ENCODE data around the gene HIRA. TPM values are rescaled to one million over a fixed set of nuclear protein-coding genes. Genes with fewer than 3 reads are reported as not detected.

The HIRA gene
- polyA plus RNA-seq, 1 donor from 2014 or later, result 38.1 TPM

DNA sequence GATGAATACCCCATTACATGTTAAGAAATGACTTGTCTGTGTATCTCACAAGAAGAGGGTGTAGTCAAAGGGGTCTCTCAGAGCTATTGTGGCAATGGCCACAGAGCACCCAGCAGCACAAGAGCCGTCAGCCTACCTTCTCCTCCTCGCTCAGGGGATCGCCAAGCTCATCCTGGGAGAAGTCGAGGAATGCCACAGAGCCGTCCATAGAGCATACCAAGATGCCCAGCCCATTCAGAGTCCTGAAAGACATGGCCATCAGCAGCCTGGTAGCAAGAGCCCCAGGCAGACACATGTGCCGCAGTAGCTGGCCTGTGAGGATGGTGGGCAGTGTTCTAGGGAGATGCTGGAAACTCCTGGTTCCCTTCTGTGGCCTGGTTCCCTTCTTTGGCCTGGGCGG is 44.0 kb downstream of the HIRA start:
- Histone ChIP-seq H3K79me2 (replicated peaks; ENCODE audit: insufficient read depth, low read length) (no peaks in the 10 kb centered on the region), H3K9me2 (ENCODE audit: insufficient read depth, low read length) (no peaks in the 10 kb centered on the region), H3K9ac (ENCODE audit: low read length) (no peak overlapping the region), H3F3A (ENCODE audit: insufficient read depth, low read length, poor library complexity, severe bottlenecking) (no peaks in the 10 kb centered on the region), H3K27me3 (ENCODE audit: insufficient read depth, low read depth, low read length) (no peaks in the 10 kb centered on the region), H2AFZ (ENCODE audit: low read depth, low read length) (no peak overlapping the region), H3K36me3 (ENCODE audit: insufficient read depth, low read length) (peaks cover 29% of the 10 kb centered on the region), H3K9me3 (ENCODE audit: low read length) (no peaks in the 10 kb centered on the region), H3K4me3 (ENCODE audit: low read length) (no peak overlapping the region), H3K27ac (ENCODE audit: low read length) (no peak overlapping the region), H4K20me1 (ENCODE audit: insufficient read depth) (no peaks in the 10 kb centered on the region), H3K4me2 (ENCODE audit: low read length) (no peak overlapping the region)
- TF ChIP-seq REST (IDR thresholded peaks at IDR 0.05; ENCODE audit: borderline replicate concordance) (no peak), EP300 (conservative IDR thresholded peaks at IDR 0.05; ENCODE audit: poor library complexity, severe bottlenecking) (no peak), SMC3 (conservative IDR thresholded peaks at IDR 0.05; ENCODE audit: poor library complexity) (no peak), EZH2 (IDR thresholded peaks at IDR 0.05; ENCODE audit: borderline replicate concordance, insufficient read depth, low read length, poor library complexity, severe bottlenecking) (no peak), POLR2AphosphoS5 (IDR thresholded peaks at IDR 0.05) (no peak), MXI1 (conservative IDR thresholded peaks at IDR 0.05; ENCODE audit: poor library complexity, severe bottlenecking) (no peak), TAF1 (IDR thresholded peaks at IDR 0.05; ENCODE audit: low read depth) (no peak), RAD21 (conservative IDR thresholded peaks at IDR 0.05) (no peak)
- TF ChIP-seq, protein P1, sequence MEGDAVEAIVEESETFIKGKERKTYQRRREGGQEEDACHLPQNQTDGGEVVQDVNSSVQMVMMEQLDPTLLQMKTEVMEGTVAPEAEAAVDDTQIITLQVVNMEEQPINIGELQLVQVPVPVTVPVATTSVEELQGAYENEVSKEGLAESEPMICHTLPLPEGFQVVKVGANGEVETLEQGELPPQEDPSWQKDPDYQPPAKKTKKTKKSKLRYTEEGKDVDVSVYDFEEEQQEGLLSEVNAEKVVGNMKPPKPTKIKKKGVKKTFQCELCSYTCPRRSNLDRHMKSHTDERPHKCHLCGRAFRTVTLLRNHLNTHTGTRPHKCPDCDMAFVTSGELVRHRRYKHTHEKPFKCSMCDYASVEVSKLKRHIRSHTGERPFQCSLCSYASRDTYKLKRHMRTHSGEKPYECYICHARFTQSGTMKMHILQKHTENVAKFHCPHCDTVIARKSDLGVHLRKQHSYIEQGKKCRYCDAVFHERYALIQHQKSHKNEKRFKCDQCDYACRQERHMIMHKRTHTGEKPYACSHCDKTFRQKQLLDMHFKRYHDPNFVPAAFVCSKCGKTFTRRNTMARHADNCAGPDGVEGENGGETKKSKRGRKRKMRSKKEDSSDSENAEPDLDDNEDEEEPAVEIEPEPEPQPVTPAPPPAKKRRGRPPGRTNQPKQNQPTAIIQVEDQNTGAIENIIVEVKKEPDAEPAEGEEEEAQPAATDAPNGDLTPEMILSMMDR (IDR thresholded peaks at IDR 0.05; ENCODE audit: poor library complexity, severe bottlenecking), result no peak

DNA sequence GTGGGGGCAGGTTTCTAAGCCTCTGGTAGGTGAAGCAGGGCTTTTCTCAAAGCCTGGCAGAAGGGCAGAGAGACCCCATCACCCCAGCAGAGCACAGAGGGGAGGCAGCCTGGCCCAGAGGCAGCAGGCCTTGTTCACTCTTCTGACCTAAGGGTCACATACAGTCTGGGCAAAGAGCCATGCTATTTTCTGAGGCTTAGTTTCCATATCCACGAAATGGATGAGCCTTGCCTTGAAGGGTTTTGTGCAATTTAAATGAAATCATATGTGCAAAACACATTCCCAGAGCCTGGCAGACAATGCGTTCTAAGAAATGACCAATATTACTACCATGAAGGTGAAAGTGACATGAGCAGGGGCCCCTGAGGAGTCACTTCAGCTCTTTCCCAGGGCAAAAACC is 44.5 kb downstream of the HIRA start:
- Histone ChIP-seq H3K4me3 (ENCODE audit: low read length) (no peak overlapping the region), H3K9me2 (ENCODE audit: insufficient read depth, low read length) (no peaks in the 10 kb centered on the region), H3K79me2 (replicated peaks; ENCODE audit: insufficient read depth, low read length) (no peaks in the 10 kb centered on the region), H3K27ac (ENCODE audit: low read length) (no peak overlapping the region), H3K9ac (ENCODE audit: low read length) (no peak overlapping the region), H3F3A (ENCODE audit: insufficient read depth, low read length, poor library complexity, severe bottlenecking) (no peaks in the 10 kb centered on the region), H3K9me3 (ENCODE audit: low read length) (no peaks in the 10 kb centered on the region), H2AFZ (ENCODE audit: low read depth, low read length) (no peak overlapping the region), H3K27me3 (ENCODE audit: insufficient read depth, low read depth, low read length) (no peaks in the 10 kb centered on the region), H3K36me3 (ENCODE audit: insufficient read depth, low read length) (peaks cover 29% of the 10 kb centered on the region), H3K4me2 (ENCODE audit: low read length) (no peak overlapping the region), H4K20me1 (ENCODE audit: insufficient read depth) (no peaks in the 10 kb centered on the region)
- TF ChIP-seq MXI1 (conservative IDR thresholded peaks at IDR 0.05; ENCODE audit: poor library complexity, severe bottlenecking) (no peak), EZH2 (IDR thresholded peaks at IDR 0.05; ENCODE audit: borderline replicate concordance, insufficient read depth, low read length, poor library complexity, severe bottlenecking) (no peak), RAD21 (conservative IDR thresholded peaks at IDR 0.05) (no peak), POLR2AphosphoS5 (IDR thresholded peaks at IDR 0.05) (no peak), REST (IDR thresholded peaks at IDR 0.05; ENCODE audit: borderline replicate concordance) (no peak), TAF1 (IDR thresholded peaks at IDR 0.05; ENCODE audit: low read depth) (no peak), EP300 (conservative IDR thresholded peaks at IDR 0.05; ENCODE audit: poor library complexity, severe bottlenecking) (no peak), SMC3 (conservative IDR thresholded peaks at IDR 0.05; ENCODE audit: poor library complexity) (no peak)
- TF ChIP-seq, protein P1 (IDR thresholded peaks at IDR 0.05; ENCODE audit: poor library complexity, severe bottlenecking), result no peak

Measured in neural cell (in vitro differentiated cells).